GM12874 (cell line): ENCODE results near the gene HDAC9.

Experiments used
- TF ChIP-seq, protein P1 (sequence below): IDR thresholded peaks from 2 replicates; pipeline ENCODE4 v1.5.1; 2011; ENCODE audit warnings: low read depth, mild to moderate bottlenecking, control low read depth, low read length, moderate library complexity; ENCODE audit not compliant: insufficient read depth

Gene HDAC9

GRCh38 chr7:18558910-18559309 lies 63.4 kb downstream of the HDAC9 start:
- TF ChIP-seq, protein P1, sequence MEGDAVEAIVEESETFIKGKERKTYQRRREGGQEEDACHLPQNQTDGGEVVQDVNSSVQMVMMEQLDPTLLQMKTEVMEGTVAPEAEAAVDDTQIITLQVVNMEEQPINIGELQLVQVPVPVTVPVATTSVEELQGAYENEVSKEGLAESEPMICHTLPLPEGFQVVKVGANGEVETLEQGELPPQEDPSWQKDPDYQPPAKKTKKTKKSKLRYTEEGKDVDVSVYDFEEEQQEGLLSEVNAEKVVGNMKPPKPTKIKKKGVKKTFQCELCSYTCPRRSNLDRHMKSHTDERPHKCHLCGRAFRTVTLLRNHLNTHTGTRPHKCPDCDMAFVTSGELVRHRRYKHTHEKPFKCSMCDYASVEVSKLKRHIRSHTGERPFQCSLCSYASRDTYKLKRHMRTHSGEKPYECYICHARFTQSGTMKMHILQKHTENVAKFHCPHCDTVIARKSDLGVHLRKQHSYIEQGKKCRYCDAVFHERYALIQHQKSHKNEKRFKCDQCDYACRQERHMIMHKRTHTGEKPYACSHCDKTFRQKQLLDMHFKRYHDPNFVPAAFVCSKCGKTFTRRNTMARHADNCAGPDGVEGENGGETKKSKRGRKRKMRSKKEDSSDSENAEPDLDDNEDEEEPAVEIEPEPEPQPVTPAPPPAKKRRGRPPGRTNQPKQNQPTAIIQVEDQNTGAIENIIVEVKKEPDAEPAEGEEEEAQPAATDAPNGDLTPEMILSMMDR, result no peak

DNA sequence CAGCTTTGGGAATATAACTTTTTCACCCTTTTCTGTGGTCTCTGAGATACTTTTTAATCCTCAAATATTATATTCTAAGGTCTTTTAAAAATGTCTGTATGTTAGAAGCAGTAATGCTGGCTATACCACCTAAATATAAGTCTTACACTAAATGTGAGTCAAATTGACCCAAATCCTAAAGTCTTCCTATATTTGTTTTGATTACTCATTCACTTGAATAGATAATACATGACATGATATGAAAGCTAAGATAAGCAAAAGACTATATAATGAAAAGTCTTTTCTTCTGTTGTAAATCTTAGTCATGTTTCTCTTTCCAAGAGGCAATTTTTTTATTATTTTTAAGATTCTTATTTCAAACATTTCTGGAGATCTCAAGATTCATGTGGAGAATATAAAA lies 64.2 kb downstream of the HDAC9 start:
- TF ChIP-seq, protein P1, result no peak

GRCh38 chr7:18564779-18565178 lies 69.2 kb downstream of the HDAC9 start:
- TF ChIP-seq, protein P1, result no peak

GRCh38 chr7:18565337-18565736 lies 69.8 kb downstream of the HDAC9 start:
- TF ChIP-seq, protein P1, result no peak

DNA sequence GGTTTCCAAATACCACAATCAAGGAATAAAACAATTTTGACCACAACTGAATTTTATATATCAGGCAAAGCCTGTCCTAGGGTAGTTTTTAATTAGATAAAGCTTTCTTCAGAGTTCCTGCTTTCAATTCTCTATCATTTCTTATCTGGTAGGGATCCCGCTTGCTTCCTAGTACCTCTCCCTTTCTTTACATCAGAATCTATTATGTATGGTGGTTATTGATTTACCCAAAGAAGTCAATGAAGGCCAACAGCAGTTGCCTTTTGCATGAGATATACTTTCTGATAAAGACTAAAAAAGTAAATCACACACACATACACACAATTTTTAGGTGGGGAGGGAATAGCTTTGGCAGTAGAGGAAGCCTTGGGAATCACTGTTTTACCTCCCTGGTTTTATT lies 70.7 kb downstream of the HDAC9 start:
- TF ChIP-seq, protein P1, result no peak

GRCh38 chr7:18566829-18567228 lies 71.3 kb downstream of the HDAC9 start:
- TF ChIP-seq, protein P1, result no peak

- TF ChIP-seq, protein P1, result no peak
These were observed 74.9 kb downstream of the HDAC9 start for GRCh38 chr7:18570441-18570840.
